ENCODE data around the gene IFT122.
A peak's percentile ranks its signal among the peaks of the same experiment; 100 is the strongest.

IFT122 gene

GRCh38 chr3:129445471-129445870 is 5.4 kb downstream of the IFT122 start:
- Histone ChIP-seq H3K36me3 (replicated peaks) (no peaks in the 10 kb centered on the region), H3K27ac (no peak overlapping the region), H3K27me3 (replicated peaks) (no peaks in the 10 kb centered on the region), H3K4me3 (ENCODE audit: low read depth, low read length) (no peak overlapping the region)
- no peak for DNase-seq
- no peak for TF ChIP-seq CTCF (IDR thresholded peaks at IDR 0.05; ENCODE audit: low read depth, low read length, missing control alignments)
- in situ Hi-C loops (cut with HindIII; ENCODE audit: low pct_ligation_motif_present, low sequenced_read_pairs), result no loop called here

GRCh38 chr3:129446926-129447325 is 6.9 kb downstream of the IFT122 start:
- in situ Hi-C loops (cut with HindIII; ENCODE audit: low pct_ligation_motif_present, low sequenced_read_pairs), result no loop called here
- no peak overlapping the region for H3K27ac ChIP-seq
- no peak for DNase-seq
- no peak for TF ChIP-seq CTCF (IDR thresholded peaks at IDR 0.05; ENCODE audit: low read depth, low read length, missing control alignments)
- no peaks in the 10 kb centered on the region for H3K27me3 ChIP-seq (replicated peaks)
- H3K4me3 ChIP-seq (ENCODE audit: low read depth, low read length), result no peak overlapping the region
- no peaks in the 10 kb centered on the region for H3K36me3 ChIP-seq (replicated peaks)

GRCh38 chr3:129448186-129448895 is 8.3 kb downstream of the IFT122 start:
- no peak for DNase-seq
- no peak overlapping the region for H3K4me3 ChIP-seq (ENCODE audit: low read depth, low read length)
- no peaks in the 10 kb centered on the region for H3K27me3 ChIP-seq (replicated peaks)
- H3K36me3 ChIP-seq (replicated peaks), result no peaks in the 10 kb centered on the region
- TF ChIP-seq CTCF (IDR thresholded peaks at IDR 0.05; ENCODE audit: low read depth, low read length, missing control alignments), result no peak
- in situ Hi-C loops (cut with HindIII; ENCODE audit: low pct_ligation_motif_present, low sequenced_read_pairs), result no loop called here
- H3K27ac ChIP-seq, result no peak overlapping the region

DNA sequence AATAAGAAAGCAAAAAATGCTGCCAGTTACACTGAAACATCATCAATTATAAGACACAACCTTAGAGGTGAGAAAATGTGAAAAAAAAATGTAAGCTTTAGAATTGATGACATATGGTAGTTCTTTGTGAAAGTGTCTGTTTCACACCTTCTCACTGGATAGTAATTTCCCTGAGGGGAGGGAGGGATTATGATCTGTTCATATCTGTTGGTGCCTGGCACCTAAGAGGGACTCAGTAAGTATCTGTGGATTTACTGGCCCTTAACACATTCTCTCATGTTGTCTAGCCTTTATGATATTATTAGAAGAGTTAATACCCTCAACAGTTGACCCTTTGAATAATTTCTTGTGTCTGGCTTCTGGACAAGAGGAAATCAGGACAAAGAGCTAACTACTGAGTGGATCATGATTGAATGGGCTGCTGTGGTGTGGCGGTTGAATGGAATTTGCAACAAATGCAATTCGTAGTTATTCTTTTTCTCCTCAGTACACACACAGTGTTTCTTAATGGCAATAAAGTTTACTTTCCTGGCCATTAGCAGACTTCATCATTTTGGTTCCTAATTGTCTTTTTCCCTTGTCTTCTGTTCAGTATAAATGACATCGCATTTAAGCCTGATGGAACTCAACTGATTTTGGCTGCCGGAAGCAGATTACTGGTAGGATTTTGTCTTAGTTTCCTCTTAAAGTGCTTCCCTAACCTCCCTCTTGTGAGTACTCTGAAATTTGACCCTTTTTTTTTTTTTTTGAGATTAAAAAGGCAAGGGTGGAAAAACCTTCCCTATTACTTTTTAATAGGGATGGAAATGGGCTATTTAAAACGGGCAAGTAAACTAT is 9.5 kb downstream of the IFT122 start:
- Histone ChIP-seq H3K4me3 (ENCODE audit: low read depth, low read length) (no peak overlapping the region), H3K27me3 (replicated peaks) (no peaks in the 10 kb centered on the region), H3K27ac (no peak overlapping the region), H3K36me3 (replicated peaks) (no peaks in the 10 kb centered on the region)
- no peak for TF ChIP-seq CTCF (IDR thresholded peaks at IDR 0.05; ENCODE audit: low read depth, low read length, missing control alignments)
- in situ Hi-C loops (cut with HindIII; ENCODE audit: low pct_ligation_motif_present, low sequenced_read_pairs), result no loop called here
- DNase-seq, result no peak

- TF ChIP-seq CTCF (IDR thresholded peaks at IDR 0.05; ENCODE audit: low read depth, low read length, missing control alignments), result no peak
- Histone ChIP-seq H3K27ac (no peak overlapping the region), H3K27me3 (replicated peaks) (no peaks in the 10 kb centered on the region), H3K36me3 (replicated peaks) (no peaks in the 10 kb centered on the region), H3K4me3 (ENCODE audit: low read depth, low read length) (no peak overlapping the region)
- DNase-seq, result peak; percentile 47
- in situ Hi-C loops (cut with HindIII; ENCODE audit: low pct_ligation_motif_present, low sequenced_read_pairs), result no loop called here
These were observed 13.7 kb downstream of the IFT122 start for GRCh38 chr3:129453732-129454131.

All from brain microvascular endothelial cell (primary cell).